ENCODE results near the gene FTO. TPM values are rescaled to one million over a fixed set of nuclear protein-coding genes. Genes with fewer than 3 reads are reported as not detected.

The FTO gene
- total and polyA plus RNA-seq, 2 of the 8 experiments (the other 6 are each of a cell fraction or from before 2014, with no cell fraction given): 34.5 to 59.8 TPM

- Histone ChIP-seq H4K91ac (replicated peaks; ENCODE audit: insufficient read length, low read length) (no peak overlapping the region), H3K14ac (ENCODE audit: insufficient read length) (no peak overlapping the region), H3K79me2 (ENCODE audit: control insufficient read depth in 1 of 2, insufficient read depth in 2 of 2, low read length in 2 of 2) (no peaks in the 10 kb centered on the region), H3K79me1 (ENCODE audit: low read depth, low read length) (no peaks in the 10 kb centered on the region), H3K36me3 (ENCODE audit: control insufficient read depth in 2 of 4, insufficient read depth in 4 of 4, low read length in 3 of 4) (no peaks in the 10 kb centered on the region), H2BK5ac (ENCODE audit: low read depth, low read length) (no peak overlapping the region), H3K4ac (replicated peaks; ENCODE audit: insufficient read length, low read depth, low read length) (no peak overlapping the region), H3K4me1 (replicated peaks in 1 of 4; ENCODE audit: control insufficient read depth in 3 of 4, insufficient read depth in 4 of 4, low read length in 3 of 4) (peaks cover 0 to 6% (median 0%) of the 10 kb centered on the region in 4 experiments; a peak in 2 of 7 replicates), H3K23me2 (ENCODE audit: low read depth, low read length) (no peaks in the 10 kb centered on the region; the same call in 1 of the 2 replicates), H2AK5ac (ENCODE audit: low read depth, low read length) (no peak overlapping the region), H2BK20ac (ENCODE audit: low read length) (no peak overlapping the region), H3K27ac (ENCODE audit: low read depth, low read length) (no peak overlapping the region), H4K20me1 (replicated peaks in 1 of 2; ENCODE audit: control insufficient read depth in 1 of 2, insufficient read depth in 2 of 2, low read length in 2 of 2) (no peaks in the 10 kb centered on the region), H4K5ac (ENCODE audit: insufficient read length, low read depth, low read length) (no peak overlapping the region), H3K27me3 (replicated peaks in 1 of 4; ENCODE audit: control insufficient read depth in 3 of 4, extremely low read depth in 1 of 4, insufficient read depth in 3 of 4, low read length in 3 of 4) (no peaks in the 10 kb centered on the region), H2BK15ac (ENCODE audit: low read length) (no peak overlapping the region), H3K9ac (replicated peaks in 1 of 4; ENCODE audit: extremely low read depth in 1 of 4, low read depth in 3 of 4, low read length in 3 of 4) (no peak overlapping the region), H3K9me3 (ENCODE audit: insufficient read depth in 2 of 2, low read depth in 1 of 2, low read length in 1 of 2) (no peaks in the 10 kb centered on the region), H2BK12ac (ENCODE audit: low read depth, low read length) (no peak overlapping the region), H2AFZ (ENCODE audit: low read length) (no peak overlapping the region), H3K23ac (ENCODE audit: insufficient read length) (no peak overlapping the region), H3K18ac (ENCODE audit: extremely low read depth, low read length) (no peak overlapping the region), H4K8ac (ENCODE audit: extremely low read depth, insufficient read depth, low read length) (no peak overlapping the region), H3K4me3 (ENCODE audit: extremely low read depth in 1 of 4, insufficient read depth in 2 of 4, low read depth in 3 of 4, low read length in 4 of 4) (no peak overlapping the region), H2BK120ac (replicated peaks; ENCODE audit: low read depth, low read length) (no peak overlapping the region), H3K4me2 (ENCODE audit: insufficient read depth in 1 of 2, low read depth in 2 of 2, low read length in 2 of 2) (no peak overlapping the region), H3K56ac (replicated peaks; ENCODE audit: insufficient read length, low read depth, low read length) (no peak overlapping the region)
- ChIA-PET CTCF (ENCODE audit: partially characterized antibody) (interaction anchor here (0.6 to 0.9 kb wide), 2 partner anchors 77 to 214 kb away, joined by 3 to 4 read pairs; no protein-coding TSS in a partner anchor), POLR2A (ENCODE audit: partially characterized antibody) (no interaction called here)
- 100% methylated on average over 1 of the region's 1 CpG; no CpG with 5 or more reads in 1 of the 2 experiments for WGBS, 2 experiments (ENCODE audit: extremely low coverage in 1 of 2, insufficient coverage in 1 of 2, insufficient read length in 1 of 2, insufficient replicate concordance in 2 of 2, low coverage in 1 of 2, low lambda C conversion rate in 2 of 2, missing lambda C conversion rate in 1 of 2)
- DNase-seq (ENCODE audit: low read depth in 1 of 2, low spot score in 2 of 2) (no peak), FAIRE-seq (no peak)
- TF ChIP-seq MAX (IDR thresholded peaks at IDR 0.05): no peak
- no peak for TF ChIP-seq CBX8 (IDR thresholded peaks at IDR 0.05; ENCODE audit: borderline replicate concordance, low read depth, low read length)
- TF ChIP-seq BACH1 (IDR thresholded peaks at IDR 0.05; ENCODE audit: low read length): no peak
- TF ChIP-seq E2F6 (IDR thresholded peaks at IDR 0.05): no peak
- no peak for TF ChIP-seq EP300 (IDR thresholded peaks at IDR 0.05; ENCODE audit: borderline replicate concordance in 1 of 2, low read depth in 2 of 2, low read length in 2 of 2)
- no peak for TF ChIP-seq ZNF274 (IDR thresholded peaks at IDR 0.05; ENCODE audit: borderline replicate concordance, extremely low read depth, low read length)
- TF ChIP-seq SIRT6 (IDR thresholded peaks at IDR 0.05; ENCODE audit: low read length): no peak
Observed at GRCh38 chr16:53849994-53850393, 146.0 kb downstream of the FTO start.

Measured in H1 (cell line).